Measurements from ENCODE around the gene ARFIP2. TPM values are rescaled to one million over a fixed set of nuclear protein-coding genes. Genes with fewer than 3 reads are reported as not detected.

The ARFIP2 gene
- total RNA-seq (2022) (94.6 and 100 TPM in 2 replicates), Bru-seq, nascent RNA (percentile 89 among the genes with signal in this experiment), BruChase-seq, experiment 1, labeled RNA remaining after a 2-hour chase (percentile 94 among the genes with signal in this experiment), BruChase-seq, experiment 2, labeled RNA remaining after a 6-hour chase (percentile 96 among the genes with signal in this experiment)
- long read RNA-seq, transcript ARFIP2-201 (8 exons, 2,543 nt) = major isoform, 23 of 109 reads
- long read RNA-seq, transcript ARFIP2-202 (8 exons, 1,868 nt) = minor isoform, 21 of 109 reads
- long read RNA-seq, partial matches to known transcripts = 35 of 109 reads
- long read RNA-seq, other reads (novel, unspliced or antisense) = 26 of 109 reads

GRCh38 chr11:6481012-6481923 is at the start of gene ARFIP2, which contains the start of gene TIMM10B:
ARFIP2 (minus strand) TSS chr11:6481331; CDS start chr11:6480421, 910 bp downstream.
TIMM10B (plus strand) TSS chr11:6481501; CDS start chr11:6481517, 16 bp downstream.
- ChIA-PET CTCF (interaction anchor here (0.5 to 1.7 kb wide), 10 partner anchors 9 to 202 kb away, joined by 3 to 15 read pairs (median 4); partner anchors contain the start of genes HPX and MRPL17), POLR2A (interaction anchor here (0.7 to 1.8 kb wide), 18 partner anchors 8 to 202 kb away, joined by 3 to 17 read pairs (median 6); partner anchors contain the start of genes HPX, ILK, MRPL17 and RRP8)
- Mint-ChIP-seq H3K36me3 (ENCODE audit: insufficient read depth, unreplicated experiment) (peaks cover 74% of the 10 kb centered on the region), H3K4me3 (ENCODE audit: unreplicated experiment) (peak within 1 kb of the TSS; percentile 97), H3K27ac (ENCODE audit: unreplicated experiment) (peak within 1 kb of the TSS; percentile 99), H3K27me3 (ENCODE audit: insufficient read depth, unreplicated experiment) (no peaks in the 10 kb centered on the region), H3K4me1 (ENCODE audit: low read depth, unreplicated experiment) (peaks cover 23% of the 10 kb centered on the region), H3K9me3 (ENCODE audit: unreplicated experiment) (no peaks in the 10 kb centered on the region)
- peak; percentile 97 to 98 for DNase-seq
- no peak for TF ChIP-seq CTCF (IDR thresholded peaks at IDR 0.05; ENCODE audit: insufficient read depth in 1 of 2, low read depth in 1 of 2, low read length in 1 of 2, severe bottlenecking in 1 of 2, unreplicated experiment in 1 of 2)
- no TSS peak for BruUV-seq (replicated peaks)
- peaks cover 10% of the 10 kb centered on the region; the same call in 1 of the 2 replicates for H3K36me3 ChIP-seq (ENCODE audit: control insufficient read depth, insufficient read depth, low read length)
- H3K4me3 ChIP-seq (ENCODE audit: low read depth, low read length) = peak within 1 kb of the TSS; percentile 88
- H3K27me3 ChIP-seq (replicated peaks; ENCODE audit: control insufficient read depth, insufficient read depth, low read length) = no peaks in the 10 kb centered on the region
- peaks cover 42% of the 10 kb centered on the region for H3K4me1 ChIP-seq
- H3K9me3 ChIP-seq = no peaks in the 10 kb centered on the region
- intact Hi-C loops (cut with micrococcal nuclease; ENCODE audit: unreplicated experiment) = loop anchor here (1.0 to 5.0 kb wide), 3 partner anchors 8 to 249 kb away; partner anchors contain the start of genes FHIP1B and TRIM3

- BruUV-seq (replicated peaks) = no TSS peak
- Mint-ChIP-seq H3K36me3 (ENCODE audit: insufficient read depth, unreplicated experiment) (peaks cover 6% of the 10 kb centered on the region), H3K4me1 (ENCODE audit: low read depth, unreplicated experiment) (peaks cover 2% of the 10 kb centered on the region), H3K27ac (ENCODE audit: unreplicated experiment) (no peak overlapping the region), H3K9me3 (ENCODE audit: unreplicated experiment) (no peaks in the 10 kb centered on the region), H3K4me3 (ENCODE audit: unreplicated experiment) (no peak overlapping the region), H3K27me3 (ENCODE audit: insufficient read depth, unreplicated experiment) (no peaks in the 10 kb centered on the region)
- DNase-seq = no peak
- TF ChIP-seq CTCF (IDR thresholded peaks at IDR 0.05; ENCODE audit: insufficient read depth in 1 of 2, low read depth in 1 of 2, low read length in 1 of 2, severe bottlenecking in 1 of 2, unreplicated experiment in 1 of 2) = no peak
- intact Hi-C loops (cut with micrococcal nuclease; ENCODE audit: unreplicated experiment) = loop anchor here (1.0 to 5.0 kb wide), 5 partner anchors 73 to 226 kb away; partner anchors contain the start of gene MRPL17
- Histone ChIP-seq H3K4me3 (ENCODE audit: low read depth, low read length) (no peak overlapping the region), H3K9me3 (no peaks in the 10 kb centered on the region), H3K27me3 (replicated peaks; ENCODE audit: control insufficient read depth, insufficient read depth, low read length) (no peaks in the 10 kb centered on the region), H3K36me3 (ENCODE audit: control insufficient read depth, insufficient read depth, low read length) (no peaks in the 10 kb centered on the region), H3K4me1 (no peaks in the 10 kb centered on the region)
- ChIA-PET CTCF (interaction anchor here (0.6 to 2.1 kb wide), 22 partner anchors 10 to 625 kb away, joined by 3 to 26 read pairs (median 4); partner anchors contain the start of genes APBB1, MRPL17, TAF10 and TPP1), POLR2A (interaction anchor here (0.7 kb wide), 1 partner anchor 152 kb away, joined by 3 read pairs; the partner anchor contains the start of gene MRPL17)
These were observed 49.7 kb upstream of the ARFIP2 start for GRCh38 chr11:6530848-6531247.

GRCh38 chr11:6529266-6529665 is 48.1 kb upstream of the ARFIP2 start:
- Histone ChIP-seq H3K4me1 (no peaks in the 10 kb centered on the region), H3K36me3 (ENCODE audit: control insufficient read depth, insufficient read depth, low read length) (no peaks in the 10 kb centered on the region), H3K9me3 (no peaks in the 10 kb centered on the region), H3K27me3 (replicated peaks; ENCODE audit: control insufficient read depth, insufficient read depth, low read length) (no peaks in the 10 kb centered on the region), H3K4me3 (ENCODE audit: low read depth, low read length) (no peak overlapping the region)
- peaks cover 6% of the 10 kb centered on the region for H3K36me3 Mint-ChIP-seq (ENCODE audit: insufficient read depth, unreplicated experiment)
- H3K27me3 Mint-ChIP-seq (ENCODE audit: insufficient read depth, unreplicated experiment) = no peaks in the 10 kb centered on the region
- no peak overlapping the region for H3K27ac Mint-ChIP-seq (ENCODE audit: unreplicated experiment)
- TF ChIP-seq CTCF (IDR thresholded peaks at IDR 0.05; ENCODE audit: insufficient read depth in 1 of 2, low read depth in 1 of 2, low read length in 1 of 2, severe bottlenecking in 1 of 2, unreplicated experiment in 1 of 2) = no peak
- H3K9me3 Mint-ChIP-seq (ENCODE audit: unreplicated experiment) = no peaks in the 10 kb centered on the region
- POLR2A ChIA-PET = no interaction called here
- no peaks in the 10 kb centered on the region for H3K4me1 Mint-ChIP-seq (ENCODE audit: low read depth, unreplicated experiment)
- no peak for DNase-seq
- CTCF ChIA-PET = interaction anchor here (0.5 to 0.9 kb wide), 2 partner anchors 127 to 177 kb away, joined by 3 read pairs; no protein-coding TSS in a partner anchor
- no TSS peak for BruUV-seq (replicated peaks)
- intact Hi-C loops (cut with micrococcal nuclease; ENCODE audit: unreplicated experiment) = no loop called here
- H3K4me3 Mint-ChIP-seq (ENCODE audit: unreplicated experiment) = no peak overlapping the region

Measured in Caco-2 (cell line).